ENCODE results near the gene CREB3.

- TF ChIP-seq POLR2A (IDR thresholded peaks at IDR 0.05; ENCODE audit: low read length) = no peak
- no peak for TF ChIP-seq GATA1 (IDR thresholded peaks at IDR 0.05; ENCODE audit: low read depth, low read length)
Observed at GRCh38 chr9:35730486-35730854, 2.0 kb upstream of the CREB3 start.
